Thyroid gland (tissue), 4 donors: ENCODE results near the gene NF2. TPM values are rescaled to one million over a fixed set of nuclear protein-coding genes. Genes with fewer than 3 reads are reported as not detected.

Source experiments
- DNase-seq, 2 donors: peaks; one replicate each; pipeline ENCODE4 v3.0.0-alpha.2; 2019
- H3K27ac ChIP-seq, 3 donors: fragments of 200-600 bp; sonication (generic); 1 replicate in 2 of 3; 2 replicates in 1 of 3; pipeline ENCODE4 v1.5.1; 2016 to 2019; ENCODE audit warnings: mild to moderate bottlenecking in 1 of 3, moderate library complexity in 1 of 3
- H3K27me3 ChIP-seq: fragments of 200-600 bp; sonication (generic); one replicate; pipeline ENCODE4 v1.5.1; 2019
- H3K36me3 ChIP-seq, 2 donors: fragments of 200-600 bp; sonication (generic); one replicate each; pipeline ENCODE4 v1.5.1; 2016 to 2019
- H3K4me1 ChIP-seq, 2 donors: fragments of 200-600 bp; sonication (generic); one replicate each; pipeline ENCODE4 v1.5.1; 2017 to 2019
- H3K4me3 ChIP-seq, 3 donors: fragments of 200-600 bp; sonication (generic); replicated peaks in 1 of 3; 1 replicate in 2 of 3; 2 replicates in 1 of 3; pipeline ENCODE4 v1.5.1; 2016; ENCODE audit warnings: mild to moderate bottlenecking in 1 of 3
- H3K9me3 ChIP-seq: fragments of 200-600 bp; sonication (generic); one replicate; pipeline ENCODE4 v1.5.1; 2017
- CTCF ChIP-seq, 6 experiments: fragments of 200-600 bp in 3 of 6; fragments of 450-650 bp in 3 of 6; sonication (generic) in 3 of 6; IDR thresholded peaks; one replicate each; pipeline ENCODE4 v1.5.1; 2016 to 2019; ENCODE audit warnings: antibody characterized with exemption in 6 of 6, mild to moderate bottlenecking in 2 of 6, inconsistent platforms in 1 of 6, moderate library complexity in 1 of 6
- POLR2A ChIP-seq, 2 donors: fragments of 450-650 bp; IDR thresholded peaks; one replicate each; pipeline ENCODE4 v1.6.1; 2017; ENCODE audit warnings: antibody characterized with exemption in 2 of 2, mild to moderate bottlenecking in 2 of 2, moderate library complexity in 1 of 2
- WGBS, 2 donors: methylation state at CpG; one replicate each; pipeline ENCODE4 v1.1.5; 2017; 5-methylcytosine and 5-hydroxymethylcytosine counted together
- intact Hi-C: fragments of 100-400 bp; cut with DNase I; formaldehyde crosslinking; loops from one replicate; pipeline ENCODE4 v1.15.1; 2023
- total RNA-seq, 4 donors: library from RNA; depleted of rRNA; stranded (reverse); fragments of >200 nt; gene quantifications; one replicate each; pipeline ENCODE4 v1.2.3, GENCODE V29; 2016

NF2 gene
- total RNA-seq, 4 donors from 2014 or later: 37.5 to 65.5 (median 51.6) TPM

GRCh38 chr22:29641700-29642330 is 38.4 kb downstream of the NF2 start:
- Histone ChIP-seq H3K36me3 (peaks cover 0 to 8% of the 10 kb centered on the region in 2 donors), H3K9me3 (no peaks in the 10 kb centered on the region), H3K4me3 (no peak overlapping the region), H3K27ac (no peak overlapping the region), H3K27me3 (no peaks in the 10 kb centered on the region), H3K4me1 (peaks cover 3 to 4% of the 10 kb centered on the region in 2 donors)
- DNase-seq: no peak
- WGBS, 2 donors: 92 to 93% methylated on average over 10 of the region's 10 CpGs
- no peak for TF ChIP-seq CTCF (IDR thresholded peaks at IDR 0.05)
- TF ChIP-seq POLR2A (IDR thresholded peaks at IDR 0.05): no peak
- intact Hi-C loops: no loop called here

GRCh38 chr22:29642694-29643093 is 39.3 kb downstream of the NF2 start:
- H3K27me3 ChIP-seq: no peaks in the 10 kb centered on the region
- no peak for DNase-seq
- intact Hi-C loops: no loop called here
- no peak for TF ChIP-seq POLR2A (IDR thresholded peaks at IDR 0.05)
- TF ChIP-seq CTCF (IDR thresholded peaks at IDR 0.05): no peak
- WGBS, 2 donors: 77 to 84% methylated on average over 4 of the region's 4 CpGs
- no peaks in the 10 kb centered on the region for H3K9me3 ChIP-seq
- no peak overlapping the region for H3K4me3 ChIP-seq
- no peaks in the 10 kb centered on the region for H3K4me1 ChIP-seq
- no peak overlapping the region for H3K27ac ChIP-seq
- peaks cover 0 to 8% of the 10 kb centered on the region in 2 donors for H3K36me3 ChIP-seq

GRCh38 chr22:29647954-29648737 is 44.7 kb downstream of the NF2 start:
- intact Hi-C loops: no loop called here
- peaks cover 6 to 11% of the 10 kb centered on the region in 2 donors for H3K4me1 ChIP-seq
- no peak overlapping the region for H3K4me3 ChIP-seq
- peak overlapping the region in 2 of 3 donors; percentile 13 to 36 for H3K27ac ChIP-seq
- no peaks in the 10 kb centered on the region for H3K9me3 ChIP-seq
- no peaks in the 10 kb centered on the region for H3K36me3 ChIP-seq
- 76 to 77% methylated on average over 6 of the region's 6 CpGs for WGBS, 2 donors
- peak; percentile 67 to 75 for DNase-seq
- H3K27me3 ChIP-seq: no peaks in the 10 kb centered on the region
- no peak for TF ChIP-seq CTCF (IDR thresholded peaks at IDR 0.05)
- TF ChIP-seq POLR2A (IDR thresholded peaks at IDR 0.05): no peak

- Histone ChIP-seq H3K4me1 (peaks cover 6 to 20% of the 10 kb centered on the region in 2 donors), H3K4me3 (no peak overlapping the region), H3K36me3 (no peaks in the 10 kb centered on the region), H3K27ac (no peak overlapping the region), H3K27me3 (no peaks in the 10 kb centered on the region), H3K9me3 (no peaks in the 10 kb centered on the region)
- no peak for TF ChIP-seq POLR2A (IDR thresholded peaks at IDR 0.05)
- TF ChIP-seq CTCF (IDR thresholded peaks at IDR 0.05): no peak
- intact Hi-C loops: no loop called here
- WGBS, 2 donors: 93 to 94% methylated on average over 5 of the region's 5 CpGs
- DNase-seq: no peak
Observed at GRCh38 chr22:29650370-29650769, 46.9 kb downstream of the NF2 start.

GRCh38 chr22:29651652-29652051 is 48.2 kb downstream of the NF2 start:
- no peak for TF ChIP-seq CTCF (IDR thresholded peaks at IDR 0.05)
- no peak for TF ChIP-seq POLR2A (IDR thresholded peaks at IDR 0.05)
- Histone ChIP-seq H3K27ac (no peak overlapping the region), H3K4me3 (no peak overlapping the region), H3K27me3 (no peaks in the 10 kb centered on the region), H3K4me1 (peaks cover 6 to 20% of the 10 kb centered on the region in 2 donors), H3K9me3 (no peaks in the 10 kb centered on the region), H3K36me3 (no peaks in the 10 kb centered on the region)
- intact Hi-C loops: no loop called here
- 93 to 95% methylated on average over 1 of the region's 1 CpG for WGBS, 2 donors
- no peak for DNase-seq
